Gastroesophageal sphincter (tissue), 4 donors: ENCODE data around the gene VAMP7. TPM values are rescaled to one million over a fixed set of nuclear protein-coding genes. Genes with fewer than 3 reads are reported as not detected.
"Not testable (repeated sequence)": the region's sequence is repeated elsewhere in the genome, so short reads cannot be mapped to it uniquely, and the experiment has no call there.

Experiments used
- ATAC-seq: fragments of 150-250 bp; one replicate; pipeline ENCODE4 v1.9.1; 2016; ENCODE audit warnings: mild to moderate bottlenecking, moderate library complexity
- H3K27ac ChIP-seq, 4 donors: fragments of 200-600 bp; sonication (generic) in 3 of 4; 1 replicate in 3 of 4; 2 replicates in 1 of 4; pipeline ENCODE4 v1.5.1; 2016 to 2019
- H3K27me3 ChIP-seq: fragments of 200-600 bp; sonication (generic); one replicate; pipeline ENCODE4 v1.5.1; 2019
- H3K36me3 ChIP-seq, 2 donors: fragments of 200-600 bp; sonication (generic); one replicate each; pipeline ENCODE4 v1.5.1; 2019; ENCODE audit warnings: control low read depth in 1 of 2
- H3K4me1 ChIP-seq, 3 donors: fragments of 200-600 bp; sonication (generic); 1 replicate in 2 of 3; 2 replicates in 1 of 3; pipeline ENCODE4 v1.5.1; 2016 to 2019; ENCODE audit warnings: control low read depth in 2 of 3
- H3K4me3 ChIP-seq, 2 donors: fragments of 200-600 bp; sonication (generic); one replicate each; pipeline ENCODE4 v1.5.1; 2019; ENCODE audit warnings: mild to moderate bottlenecking in 1 of 2, moderate library complexity in 1 of 2
- H3K9me3 ChIP-seq, 3 donors: fragments of 200-600 bp; sonication (generic); one replicate each; pipeline ENCODE4 v1.5.1; 2017 to 2019; ENCODE audit warnings: control low read depth in 2 of 3
- CTCF ChIP-seq, 4 experiments: fragments of 200-600 bp in 2 of 4; fragments of 450-650 bp in 2 of 4; sonication (generic) in 1 of 4; IDR thresholded peaks; one replicate each; pipeline ENCODE4 v1.5.1; 2017 to 2019; ENCODE audit warnings: antibody characterized with exemption in 4 of 4, mild to moderate bottlenecking in 2 of 4, moderate library complexity in 2 of 4
- EP300 ChIP-seq: sonication (generic); formaldehyde crosslinking; IDR thresholded peaks from one replicate; pipeline ENCODE4 v1.6.1; 2017; ENCODE audit warnings: antibody characterized with exemption, mild to moderate bottlenecking
- POLR2A ChIP-seq, 2 donors: fragments of 450-650 bp; IDR thresholded peaks; one replicate each; pipeline ENCODE4 v1.6.1; 2017; ENCODE audit warnings: antibody characterized with exemption in 2 of 2, mild to moderate bottlenecking in 2 of 2, moderate library complexity in 1 of 2
- POLR2AphosphoS5 ChIP-seq: sonication (generic); formaldehyde crosslinking; IDR thresholded peaks from one replicate; pipeline ENCODE4 v1.6.1; 2017; ENCODE audit warnings: antibody characterized with exemption
- WGBS, 2 donors: methylation state at CpG; one replicate each; pipeline ENCODE4 v1.1.5; 2018; ENCODE audit warnings: low coverage in 1 of 2; 5-methylcytosine and 5-hydroxymethylcytosine counted together
- total RNA-seq, 4 donors: library from RNA; depleted of rRNA; stranded (reverse); fragments of >200 nt; gene quantifications; one replicate each; pipeline ENCODE4 v1.1.0, GENCODE V29; 2016

The VAMP7 gene
- total RNA-seq, 4 donors from 2014 or later = 25.2 to 45.7 (median 30.4) TPM

- no peak for ATAC-seq
- TF ChIP-seq POLR2AphosphoS5 = no peak
- no peak for TF ChIP-seq EP300
- no peak for TF ChIP-seq POLR2A (IDR thresholded peaks at IDR 0.05)
- no peak for TF ChIP-seq CTCF (IDR thresholded peaks at IDR 0.05)
- no peak overlapping the region for H3K4me3 ChIP-seq
- peaks cover 12% of the 10 kb centered on the region for H3K27me3 ChIP-seq
- no peaks in the 10 kb centered on the region for H3K36me3 ChIP-seq
- H3K4me1 ChIP-seq = no peaks in the 10 kb centered on the region
- H3K9me3 ChIP-seq = peaks cover 0 to 20% (median 0%) of the 10 kb centered on the region in 3 donors
- H3K27ac ChIP-seq = no peak overlapping the region
- WGBS, 2 donors = 76 to 84% methylated on average over 3 of the region's 3 CpGs
Measured at GRCh38 chrX:155967653-155968325, 86.6 kb downstream of the VAMP7 start.

- Histone ChIP-seq H3K27ac (no peak overlapping the region), H3K4me3 (no peak overlapping the region), H3K4me1 (no peaks in the 10 kb centered on the region), H3K27me3 (peaks cover 12% of the 10 kb centered on the region), H3K9me3 (peaks cover 0 to 20% (median 0%) of the 10 kb centered on the region in 3 donors), H3K36me3 (no peaks in the 10 kb centered on the region)
- no peak for ATAC-seq
- TF ChIP-seq CTCF (IDR thresholded peaks at IDR 0.05) (no peak), POLR2AphosphoS5 (no peak), POLR2A (IDR thresholded peaks at IDR 0.05) (no peak), EP300 (no peak)
- WGBS, 2 donors = 22 to 50% methylated on average over 1 of the region's 1 CpG
Measured at GRCh38 chrX:155968326-155968661, 87.1 kb downstream of the VAMP7 start.

- no peak for ATAC-seq
- WGBS, 2 donors = 17% methylated on average over 4 of the region's 5 CpGs; no CpG with 5 or more reads in 1 of the 2 donors
- no peaks in the 10 kb centered on the region for H3K4me1 ChIP-seq
Measured at GRCh38 chrX:155968791-155969190, 87.6 kb downstream of the VAMP7 start.

GRCh38 chrX:155971658-155972057, 90.5 kb downstream of the VAMP7 start:
- not testable (repeated sequence) for H3K36me3 ChIP-seq, H3K4me1 ChIP-seq, ATAC-seq, H3K27ac ChIP-seq, H3K4me3 ChIP-seq
- WGBS, 2 donors = 27 to 46% methylated on average over 2 of the region's 5 CpGs
- peaks cover 0 to 12% (median 0%) of the 10 kb centered on the region in 3 donors for H3K9me3 ChIP-seq
- H3K27me3 ChIP-seq = peaks cover 12% of the 10 kb centered on the region

More at GRCh38 chrX:155968791-155969190, 87.6 kb downstream of the VAMP7 start:
- no peak overlapping the region for H3K4me3 ChIP-seq
- no peak overlapping the region for H3K27ac ChIP-seq
- H3K36me3 ChIP-seq = no peaks in the 10 kb centered on the region
- H3K27me3 ChIP-seq = peaks cover 12% of the 10 kb centered on the region
- TF ChIP-seq CTCF (IDR thresholded peaks at IDR 0.05) (no peak), POLR2AphosphoS5 (no peak), POLR2A (IDR thresholded peaks at IDR 0.05) (no peak), EP300 (no peak)
- H3K9me3 ChIP-seq = peaks cover 0 to 17% (median 0%) of the 10 kb centered on the region in 3 donors

GRCh38 chrX:155972241-155972640, 91.1 kb downstream of the VAMP7 start:
- ATAC-seq, H3K4me3 ChIP-seq, H3K36me3 ChIP-seq, H3K27ac ChIP-seq, H3K4me1 ChIP-seq: not testable (repeated sequence)
- Histone ChIP-seq H3K9me3 (peaks cover 0 to 12% (median 0%) of the 10 kb centered on the region in 3 donors), H3K27me3 (peaks cover 17% of the 10 kb centered on the region)
- 69 to 70% methylated on average over 5 to 7 of the region's 7 CpGs for WGBS, 2 donors

GRCh38 chrX:155983326-155983725, 102.2 kb downstream of the VAMP7 start:
- TF ChIP-seq POLR2A (IDR thresholded peaks at IDR 0.05) (no peak), POLR2AphosphoS5 (no peak), CTCF (IDR thresholded peaks at IDR 0.05) (no peak), EP300 (no peak)
- H3K4me1 ChIP-seq = no peaks in the 10 kb centered on the region
- peaks cover 7% of the 10 kb centered on the region for H3K27me3 ChIP-seq
- WGBS, 2 donors = 80 to 100% methylated on average over 1 to 2 of the region's 2 CpGs
- ATAC-seq = no peak
- H3K4me3 ChIP-seq = no peak overlapping the region
- H3K27ac ChIP-seq = no peak overlapping the region
- peaks cover 0 to 22% (median 0%) of the 10 kb centered on the region in 3 donors for H3K9me3 ChIP-seq
- no peaks in the 10 kb centered on the region for H3K36me3 ChIP-seq
